DLD1 (cell line): Measurements from ENCODE around the gene NELFCD.
"Not testable (repeated sequence)": the region's sequence is repeated elsewhere in the genome, so short reads cannot be mapped to it uniquely, and the experiment has no call there.

Experiments used
- in situ Hi-C: cut with HindIII; loops from 2 replicates; pipeline ENCODE4 v1.10.0; 2017; ENCODE audit warnings: low sequenced_read_pairs

NELFCD gene

DNA sequence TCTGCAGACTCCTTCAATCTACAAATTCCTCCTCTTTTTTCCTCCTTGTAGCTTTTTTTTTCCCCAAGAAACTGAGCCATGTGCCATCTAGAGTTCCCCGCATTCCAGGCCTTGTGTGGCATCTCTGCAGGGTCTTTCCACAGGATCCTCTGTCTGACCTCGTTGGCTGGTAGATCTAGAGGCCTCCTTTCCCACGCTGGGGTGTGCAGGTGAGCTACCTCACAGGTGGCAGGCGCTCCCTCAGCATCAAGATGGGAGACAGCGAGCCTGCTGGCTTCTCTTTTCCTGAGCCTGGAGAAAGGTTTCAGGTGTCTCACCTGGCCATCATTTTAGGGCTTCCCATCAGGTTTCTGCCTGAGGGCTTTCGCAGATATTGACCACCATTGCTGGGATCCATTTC, 9.6 kb upstream of the NELFCD start:
- in situ Hi-C loops, result loop anchor here (5.0 kb wide), 1 partner anchor 71 kb away; the partner anchor contains the start of gene PRELID3B

DNA sequence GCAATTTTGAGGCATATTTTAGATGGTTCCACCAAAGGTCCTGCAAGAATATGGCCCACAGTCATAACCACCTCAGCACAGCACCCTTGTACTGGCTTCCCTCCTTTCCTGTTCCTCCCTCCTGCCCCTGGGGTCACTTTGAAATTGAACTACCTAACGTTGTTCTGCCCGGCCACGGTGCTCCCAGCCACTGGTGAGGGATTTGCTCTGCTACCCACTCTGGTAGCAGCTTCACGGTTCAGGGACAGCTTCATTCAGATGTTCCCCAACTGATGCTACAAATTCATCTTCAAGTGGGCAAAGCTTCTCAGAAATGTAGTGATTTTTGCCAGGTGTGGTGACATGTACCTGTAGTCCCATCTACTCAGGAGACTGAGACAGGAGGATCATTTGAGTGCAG, 7.9 kb upstream of the NELFCD start:
- in situ Hi-C loops, result loop anchor here (5.0 kb wide), 1 partner anchor 69 kb away; the partner anchor contains the start of gene PRELID3B

DNA sequence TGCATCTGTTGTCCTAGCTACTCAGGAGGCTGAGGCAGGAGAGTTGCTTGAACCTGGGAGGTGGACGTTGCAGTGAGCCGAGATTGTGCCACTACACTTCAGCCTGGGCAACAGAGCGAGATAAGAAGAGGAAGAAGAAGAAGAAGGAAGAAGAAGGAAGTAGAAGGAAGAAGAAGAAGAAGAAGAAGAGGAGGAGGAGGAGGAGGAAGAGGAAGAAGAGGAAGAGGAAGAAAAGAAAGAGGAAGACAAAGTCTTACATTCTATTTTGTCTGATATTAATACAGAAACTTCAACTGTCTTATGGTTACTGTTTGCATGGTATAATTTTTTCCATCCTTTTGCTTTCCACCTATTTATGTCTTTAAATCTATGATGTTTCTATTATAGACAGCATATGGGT, 7.2 kb upstream of the NELFCD start:
- in situ Hi-C loops, result loop anchor here (5.0 kb wide), 1 partner anchor 68 kb away; the partner anchor contains the start of gene PRELID3B

DNA sequence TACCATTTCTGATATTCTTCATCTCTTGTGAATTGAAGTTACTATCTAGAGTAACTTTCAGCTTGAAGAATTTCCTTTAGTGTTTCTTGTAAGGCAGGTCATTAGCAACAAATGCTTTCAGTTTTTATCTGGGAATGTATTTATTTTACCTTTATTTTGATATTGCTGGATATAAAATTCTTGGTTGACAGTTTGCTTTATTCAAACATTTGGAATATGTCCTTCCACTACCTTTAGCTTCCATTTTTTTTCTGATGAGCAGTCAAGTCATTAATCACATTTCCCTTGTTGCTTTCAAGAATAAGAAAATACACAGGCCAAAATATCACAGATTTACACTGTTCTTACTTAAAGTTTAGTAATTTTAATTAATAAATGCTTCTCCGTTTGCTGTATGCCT, 5.7 kb upstream of the NELFCD start:
- in situ Hi-C loops, result no loop called here

DNA sequence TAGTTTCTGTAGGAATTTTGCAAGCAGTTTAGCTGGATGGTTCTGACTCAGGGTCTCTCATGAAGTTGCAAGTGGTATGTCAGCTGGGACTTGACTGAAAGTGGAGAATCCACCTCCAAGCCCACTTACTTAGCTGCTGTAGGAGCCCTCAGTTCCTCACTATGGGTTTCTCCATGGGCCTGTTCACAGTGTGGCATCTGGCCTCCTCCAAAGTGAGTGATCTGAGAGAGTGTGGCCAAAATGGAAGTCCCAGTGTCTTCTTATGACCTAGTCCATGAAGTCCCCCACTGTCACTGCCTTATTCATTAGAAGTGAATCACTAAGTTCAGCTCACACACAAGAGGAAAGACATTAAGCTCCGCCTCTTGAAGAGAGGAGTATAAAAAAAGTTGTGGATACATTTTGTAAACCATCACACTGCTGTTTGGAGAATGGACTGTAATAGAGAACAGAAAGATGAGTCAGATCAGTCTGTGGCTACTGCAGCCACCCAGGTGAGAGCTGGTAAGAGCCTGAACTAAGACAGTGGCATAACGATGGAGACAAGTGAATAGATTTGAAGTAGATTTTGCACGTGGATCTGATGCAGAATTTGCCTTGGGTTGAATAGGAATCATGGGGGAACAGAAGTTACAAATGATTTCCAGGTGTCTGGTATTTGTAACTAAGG, 4.9 kb upstream of the NELFCD start:
- in situ Hi-C loops, result no loop called here

DNA sequence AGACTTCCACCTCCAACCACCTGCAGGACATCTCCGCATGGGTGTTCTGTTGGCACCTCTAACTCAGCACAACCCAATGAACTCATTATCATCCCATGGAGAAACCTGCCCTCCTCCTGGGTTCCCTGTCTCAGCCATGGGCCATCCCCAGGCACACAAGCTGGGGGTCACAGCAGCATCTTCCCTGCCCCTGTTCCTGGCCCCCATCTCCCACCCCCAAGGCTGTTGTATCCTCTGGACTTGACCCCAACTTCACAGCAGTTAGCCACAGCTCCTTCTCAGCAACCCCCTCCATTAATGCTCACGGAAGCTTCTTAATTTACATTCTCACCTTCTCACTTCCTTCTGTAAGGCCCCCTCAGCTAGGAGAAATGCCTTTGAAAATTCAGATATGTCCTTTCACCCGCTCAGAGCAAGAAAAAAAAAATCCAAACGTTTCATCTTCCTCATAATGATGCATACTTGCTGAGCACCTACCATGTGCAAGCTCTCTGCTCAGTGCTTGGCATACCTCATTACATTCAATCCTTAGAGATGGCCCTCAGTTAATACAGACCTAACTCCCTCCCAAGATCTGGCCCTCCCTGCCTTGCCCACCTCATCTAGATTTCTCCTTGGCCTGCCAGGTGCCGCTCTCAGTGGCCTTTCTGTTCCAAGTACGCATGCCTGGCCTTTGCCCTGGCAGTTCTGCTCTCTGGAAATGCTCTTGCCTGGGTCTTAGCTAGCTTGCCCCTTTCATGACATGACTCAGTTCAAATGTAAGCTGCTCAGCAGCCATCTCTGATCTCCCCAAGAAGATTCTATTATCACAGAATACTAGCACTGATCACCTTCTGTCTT, 2.5 kb upstream of the NELFCD start:
- in situ Hi-C loops, result no loop called here

DNA sequence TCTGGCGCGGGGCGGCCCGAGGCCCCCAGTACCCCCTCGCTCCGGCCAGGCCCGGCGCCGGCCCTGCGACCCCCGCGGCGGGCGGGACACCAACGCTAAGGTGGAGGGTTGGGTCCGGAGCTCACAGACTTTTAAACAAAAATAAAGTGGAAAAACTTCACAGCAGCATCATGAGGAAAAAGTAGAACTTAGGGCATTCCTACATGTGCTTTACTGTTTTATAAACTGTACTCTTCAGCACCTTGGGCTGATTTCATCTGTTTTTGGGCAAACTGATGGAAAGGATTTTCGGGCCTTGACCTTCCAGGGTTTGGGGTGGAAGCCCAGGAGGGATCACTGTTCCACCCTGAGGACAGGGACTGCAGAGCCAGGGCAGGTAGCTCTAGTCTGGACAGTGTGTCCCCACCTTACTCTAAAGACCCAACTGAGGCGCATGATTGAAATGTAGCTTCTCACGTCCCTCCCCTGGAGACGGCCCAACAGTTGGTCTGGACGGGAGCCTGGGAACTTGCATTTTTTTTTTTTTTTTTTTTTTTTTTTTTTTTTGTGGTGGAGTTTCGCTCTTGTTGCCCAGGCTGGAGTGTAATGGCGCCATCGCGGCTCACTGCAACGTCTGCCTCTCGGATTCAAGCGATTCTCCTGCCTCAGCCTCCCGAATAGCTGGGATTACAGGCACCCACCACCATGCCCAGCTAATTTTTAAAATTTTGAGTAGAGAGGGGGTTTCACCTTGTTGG, 740 bp downstream of the NELFCD start:
- in situ Hi-C loops, result no loop called here

DNA sequence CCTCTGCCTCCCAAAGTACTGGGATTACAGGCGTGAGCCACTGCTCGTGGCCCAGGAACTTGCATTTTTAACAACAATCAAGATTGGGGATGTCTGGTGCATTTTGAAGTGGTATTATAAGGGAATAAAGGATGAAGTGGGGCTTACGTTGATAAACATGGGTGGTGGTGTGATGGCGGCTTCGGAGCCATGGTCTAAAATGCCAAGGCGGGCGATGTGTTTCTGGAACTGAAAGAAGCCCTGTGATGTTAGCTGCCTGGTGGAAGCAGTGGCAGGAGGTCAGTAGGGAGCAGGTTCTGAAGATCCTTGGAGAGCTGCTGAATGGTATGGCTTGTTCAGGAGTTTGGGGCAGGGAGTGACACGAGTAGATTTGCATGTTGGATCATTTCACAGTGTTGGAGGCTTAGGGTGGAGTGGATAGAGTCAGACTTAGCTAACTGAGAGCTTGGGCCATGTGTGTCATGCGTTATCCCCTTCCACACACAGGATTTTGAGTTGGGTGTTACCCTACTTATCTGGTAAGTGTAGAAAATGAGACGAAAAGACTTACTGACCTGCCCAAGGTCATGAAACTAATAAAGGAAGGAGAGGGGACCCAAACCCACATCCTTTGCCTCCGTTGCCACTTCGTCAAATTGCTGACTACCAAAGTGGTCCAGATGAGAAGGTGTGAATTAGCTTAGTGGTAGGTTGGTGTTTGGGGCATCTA, 1.5 kb downstream of the NELFCD start:
- in situ Hi-C loops, result no loop called here

DNA sequence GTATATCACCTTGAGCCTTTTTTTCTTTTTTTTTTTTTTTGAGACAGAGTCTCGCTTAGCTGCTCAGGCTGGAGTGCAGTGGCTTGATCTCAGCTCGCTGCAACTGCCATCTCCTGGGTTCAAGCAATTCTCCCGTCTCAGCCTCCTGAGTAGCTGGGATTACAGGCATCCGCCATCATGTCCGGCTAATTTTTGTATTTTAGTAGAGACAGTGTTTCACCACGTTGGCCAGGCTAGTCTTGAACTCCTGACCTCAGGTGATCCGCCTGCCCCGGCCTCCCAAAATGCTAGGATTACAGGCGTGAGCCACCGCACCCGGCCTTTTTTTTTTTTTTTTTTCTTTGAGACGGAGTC, 2.0 kb downstream of the NELFCD start:
- in situ Hi-C loops, result not testable (repeated sequence)

DNA sequence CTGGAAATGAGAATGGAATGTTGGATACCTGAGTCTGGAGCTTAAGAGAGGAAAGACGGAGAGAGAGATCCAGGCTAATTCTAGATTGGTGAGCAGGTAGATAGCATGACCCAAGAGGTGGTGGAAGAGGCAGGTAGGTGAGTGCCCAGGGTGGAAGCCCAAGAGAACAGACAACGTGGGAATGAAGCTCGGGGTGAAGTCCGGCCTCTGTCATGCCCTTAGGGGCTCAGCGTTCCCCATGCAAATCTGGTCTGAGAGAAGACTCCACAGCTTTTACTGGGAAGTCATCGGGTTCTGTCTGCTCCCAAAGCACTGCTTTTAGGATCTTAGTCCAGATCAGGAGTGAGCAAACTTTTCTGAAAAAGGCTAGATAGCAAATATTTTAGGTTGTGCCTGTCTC, 3.6 kb downstream of the NELFCD start:
- in situ Hi-C loops, result no loop called here

DNA sequence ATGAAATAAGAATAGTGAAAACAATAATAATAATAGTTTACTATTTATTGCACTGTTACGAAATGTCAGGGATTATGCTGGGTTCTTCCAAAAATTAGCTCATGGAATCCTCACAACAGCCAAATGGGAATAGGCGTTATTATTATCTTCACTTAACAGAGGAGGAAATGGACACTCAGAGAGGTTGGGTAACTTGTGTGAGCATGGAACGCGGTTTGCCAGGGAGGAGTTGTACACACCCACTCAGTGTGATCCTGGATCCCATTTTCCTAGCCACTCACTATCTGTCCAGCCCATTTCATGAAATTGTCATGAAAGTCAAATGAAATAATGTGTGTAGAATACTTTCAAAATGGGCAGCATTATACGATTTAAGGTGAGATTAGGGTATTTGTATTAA, 4.6 kb downstream of the NELFCD start:
- in situ Hi-C loops, result no loop called here

DNA sequence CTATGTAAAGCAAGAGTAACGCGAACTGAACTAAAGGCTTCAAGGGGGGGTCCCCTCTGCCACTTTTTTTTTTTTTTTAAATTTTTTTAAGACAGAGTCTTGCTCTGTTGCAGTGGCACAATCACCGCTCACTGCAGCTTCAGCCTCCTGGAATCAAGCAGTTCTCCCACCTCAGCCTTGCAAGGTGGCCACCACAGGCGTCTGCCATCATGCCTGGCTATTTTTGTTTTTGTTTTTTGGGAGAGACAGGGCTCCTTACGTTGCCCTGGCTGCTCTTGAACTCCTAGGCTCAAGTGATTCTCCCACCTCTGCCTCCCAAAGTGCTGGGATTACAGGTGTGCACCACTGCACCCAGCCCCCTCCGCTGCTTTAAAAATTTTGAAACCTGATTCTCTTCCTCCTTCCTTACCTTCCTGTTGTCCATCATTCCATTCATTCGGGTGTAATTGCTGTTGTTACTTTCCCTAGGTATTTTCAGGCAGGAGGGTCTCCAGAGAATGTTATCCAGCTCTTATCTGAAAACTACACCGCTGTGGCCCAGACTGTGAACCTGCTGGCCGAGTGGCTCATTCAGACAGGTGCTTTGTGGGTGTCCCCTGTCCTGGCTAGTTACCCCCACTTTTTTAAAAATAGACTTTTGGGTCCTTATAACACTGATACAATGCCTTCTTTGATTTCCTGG, 5.4 kb downstream of the NELFCD start:
- in situ Hi-C loops, result no loop called here

DNA sequence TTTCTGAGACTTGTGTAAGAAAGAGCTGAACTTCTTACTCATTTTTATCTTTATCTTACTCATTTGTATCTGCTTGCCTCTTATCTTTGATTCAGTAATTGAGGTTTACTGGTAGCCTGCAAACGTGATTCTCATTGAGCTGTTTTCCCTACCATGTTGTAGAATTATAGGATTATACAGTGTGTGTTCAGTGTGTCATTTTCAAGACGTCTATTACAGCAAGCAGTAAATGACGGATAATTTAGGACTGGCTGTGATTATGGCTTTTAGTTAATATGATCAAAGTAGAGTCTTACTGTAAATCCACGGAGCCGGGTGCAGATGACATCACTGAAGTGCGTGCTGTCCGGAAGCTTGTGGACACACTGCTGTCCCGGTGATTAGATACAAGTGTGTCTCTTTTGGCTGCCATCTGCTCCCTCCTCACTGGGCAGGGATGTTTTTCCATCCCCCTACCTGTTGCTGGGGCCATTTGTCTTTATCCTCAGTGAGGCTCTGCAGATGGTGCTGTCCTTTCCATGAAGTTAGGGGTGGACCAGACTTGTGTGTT, 6.0 kb downstream of the NELFCD start:
- in situ Hi-C loops, result no loop called here

DNA sequence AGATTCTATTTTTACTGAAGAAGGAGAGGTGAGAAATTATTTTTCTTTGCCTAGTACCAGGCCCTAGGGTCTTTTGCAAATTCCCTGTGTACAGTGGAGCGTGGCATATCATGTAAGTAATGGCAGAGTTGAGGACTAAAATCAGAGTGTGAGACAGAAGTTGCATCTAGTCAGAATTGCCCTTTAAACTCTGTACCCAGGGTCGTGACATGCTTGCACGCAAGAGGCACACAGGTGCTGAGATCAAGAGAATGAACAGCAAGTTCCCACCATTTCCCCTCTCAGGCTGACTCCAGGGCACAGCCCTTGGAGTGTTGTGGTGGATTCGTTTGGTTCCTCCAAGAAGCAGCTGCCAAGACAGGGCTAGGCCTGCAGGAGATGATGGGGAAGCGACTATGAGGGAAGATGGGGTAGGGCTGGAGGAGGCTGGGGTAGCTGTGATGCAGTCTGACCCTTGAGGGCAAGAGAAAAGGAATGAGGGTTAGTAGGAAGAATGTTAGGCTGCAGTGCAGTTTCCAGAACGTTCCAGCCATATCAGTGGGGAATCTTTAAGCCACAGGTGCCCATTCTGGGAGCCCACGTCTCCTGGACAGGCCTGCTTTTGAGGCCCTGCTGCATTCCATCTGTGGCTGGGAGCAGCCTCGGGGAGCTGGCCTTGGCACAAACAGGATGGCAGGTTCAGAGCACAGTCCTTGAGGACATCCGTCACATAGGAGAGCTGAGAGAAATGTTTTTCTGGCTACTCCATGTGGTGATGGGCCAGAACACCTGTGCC, 6.9 kb downstream of the NELFCD start:
- in situ Hi-C loops, result no loop called here

DNA sequence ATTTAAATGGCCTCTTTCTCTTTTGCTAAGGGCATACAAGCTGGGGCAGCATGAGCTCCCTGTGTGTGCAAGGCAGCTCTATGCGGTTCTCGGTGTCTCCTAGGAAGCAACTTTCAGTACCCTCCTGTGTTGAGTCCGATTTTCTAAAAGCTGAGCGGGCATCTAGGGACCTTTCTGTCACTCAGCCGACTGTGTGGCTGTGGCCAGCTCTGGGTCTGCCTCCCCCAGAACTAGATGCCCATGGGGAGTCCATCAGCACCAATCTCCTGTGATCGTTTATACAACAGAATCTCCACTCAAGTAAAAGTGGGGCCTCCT, 7.5 kb downstream of the NELFCD start:
- in situ Hi-C loops, result no loop called here

DNA sequence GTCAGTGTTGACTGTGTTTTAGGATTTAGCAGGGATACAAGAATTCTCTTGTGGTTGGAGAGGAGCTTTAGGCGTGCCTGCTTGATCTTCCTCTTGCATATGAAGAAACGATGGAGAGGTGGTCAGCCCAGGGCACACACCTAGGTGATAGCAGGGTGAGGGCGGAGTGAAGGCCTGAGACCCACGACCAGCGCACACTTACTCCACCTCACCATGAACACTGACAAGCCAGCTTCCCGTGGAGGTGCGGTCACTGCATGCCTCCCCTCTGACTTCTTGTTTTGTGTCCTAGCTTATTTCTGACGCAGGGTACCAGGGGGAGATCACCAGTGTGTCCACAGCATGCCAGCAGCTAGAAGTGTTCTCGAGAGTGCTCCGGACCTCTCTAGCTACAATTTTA, 8.1 kb downstream of the NELFCD start:
- in situ Hi-C loops, result no loop called here

DNA sequence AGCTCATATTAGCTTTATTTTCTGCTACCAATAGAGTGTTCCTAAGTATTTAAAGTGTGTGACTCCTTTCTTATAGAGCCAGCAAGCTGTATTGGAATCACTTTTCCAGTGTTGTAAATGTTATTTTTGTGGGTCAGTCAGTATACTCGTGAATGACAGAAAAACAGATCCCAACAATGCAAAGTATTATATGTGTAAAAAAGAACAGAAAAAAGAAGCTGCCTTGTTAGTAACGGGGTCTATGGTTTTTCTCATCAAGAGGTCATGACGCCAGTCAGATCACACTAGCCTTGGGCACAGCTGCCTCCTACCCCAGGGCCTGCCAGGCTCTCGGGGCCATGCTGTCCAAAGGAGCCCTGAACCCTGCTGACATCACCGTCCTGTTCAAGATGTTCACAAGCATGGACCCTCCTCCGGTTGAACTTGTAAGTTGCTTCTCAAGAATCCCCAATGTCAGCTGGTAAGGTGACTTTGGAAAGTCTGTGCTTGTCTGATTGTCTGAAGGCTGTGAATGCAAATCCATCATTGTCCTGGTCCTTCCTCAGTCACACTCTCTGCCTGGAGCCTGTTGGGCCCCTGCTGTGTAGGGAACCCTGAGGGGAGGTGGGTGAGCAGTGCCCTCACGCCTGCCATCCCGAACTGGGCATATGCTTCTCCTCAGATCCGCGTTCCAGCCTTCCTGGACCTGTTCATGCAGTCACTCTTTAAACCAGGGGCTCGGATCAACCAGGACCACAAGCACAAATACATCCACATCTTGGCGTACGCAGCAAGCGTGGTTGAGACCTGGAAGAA, 9.8 kb downstream of the NELFCD start:
- in situ Hi-C loops, result no loop called here

DNA sequence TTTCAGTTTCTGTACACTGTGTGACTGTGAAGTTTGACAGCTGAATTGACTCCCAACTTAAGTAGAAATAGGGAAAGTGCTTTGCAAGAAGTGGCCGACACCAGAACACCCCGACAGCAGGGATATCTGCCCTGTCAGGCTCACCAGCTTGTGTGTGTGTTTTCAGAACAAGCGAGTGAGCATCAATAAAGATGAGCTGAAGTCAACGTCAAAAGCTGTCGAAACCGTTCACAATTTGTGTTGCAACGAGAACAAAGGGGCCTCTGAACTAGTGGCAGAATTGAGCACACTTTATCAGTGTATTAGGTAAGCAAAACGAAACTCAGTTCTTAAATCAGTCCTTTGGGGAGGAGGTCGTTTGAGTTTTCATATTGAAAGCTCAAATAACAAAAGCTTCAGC, 10.7 kb downstream of the NELFCD start:
- in situ Hi-C loops, result no loop called here

DNA sequence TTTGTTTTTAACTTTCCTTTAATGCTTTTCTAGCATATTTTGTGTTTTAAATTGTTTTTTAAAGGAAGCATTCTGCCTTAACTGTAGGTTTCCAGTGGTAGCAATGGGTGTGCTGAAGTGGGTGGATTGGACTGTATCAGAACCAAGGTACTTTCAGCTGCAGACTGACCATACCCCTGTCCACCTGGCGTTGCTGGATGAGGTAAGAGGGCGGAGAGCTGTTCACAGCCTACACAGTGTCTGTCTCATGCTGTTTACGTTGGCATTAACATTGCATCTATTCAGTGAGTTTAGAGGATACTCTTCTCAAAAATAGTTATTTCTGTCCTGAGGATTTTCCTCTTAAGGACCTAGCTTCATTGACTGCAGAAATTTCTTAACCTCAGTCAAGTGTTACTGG, 11.9 kb downstream of the NELFCD start:
- in situ Hi-C loops, result no loop called here
